Thyroid gland (tissue), 4 donors: ENCODE measurements around the gene IRF2. TPM values are rescaled to one million over a fixed set of nuclear protein-coding genes. Genes with fewer than 3 reads are reported as not detected.

Experiments used
- DNase-seq, 2 donors: peaks; one replicate each; pipeline ENCODE4 v3.0.0-alpha.2; 2019
- H3K27ac ChIP-seq, 3 donors: fragments of 200-600 bp; sonication (generic); 1 replicate in 2 of 3; 2 replicates in 1 of 3; pipeline ENCODE4 v1.5.1; 2016 to 2019; ENCODE audit warnings: mild to moderate bottlenecking in 1 of 3, moderate library complexity in 1 of 3
- H3K27me3 ChIP-seq: fragments of 200-600 bp; sonication (generic); one replicate; pipeline ENCODE4 v1.5.1; 2019
- H3K36me3 ChIP-seq, 2 donors: fragments of 200-600 bp; sonication (generic); one replicate each; pipeline ENCODE4 v1.5.1; 2016 to 2019
- H3K4me1 ChIP-seq, 2 donors: fragments of 200-600 bp; sonication (generic); one replicate each; pipeline ENCODE4 v1.5.1; 2017 to 2019
- H3K4me3 ChIP-seq, 3 donors: fragments of 200-600 bp; sonication (generic); replicated peaks in 1 of 3; 1 replicate in 2 of 3; 2 replicates in 1 of 3; pipeline ENCODE4 v1.5.1; 2016; ENCODE audit warnings: mild to moderate bottlenecking in 1 of 3
- H3K9me3 ChIP-seq: fragments of 200-600 bp; sonication (generic); one replicate; pipeline ENCODE4 v1.5.1; 2017
- CTCF ChIP-seq, 6 experiments: fragments of 200-600 bp in 3 of 6; fragments of 450-650 bp in 3 of 6; sonication (generic) in 3 of 6; IDR thresholded peaks; one replicate each; pipeline ENCODE4 v1.5.1; 2016 to 2019; ENCODE audit warnings: antibody characterized with exemption in 6 of 6, mild to moderate bottlenecking in 2 of 6, inconsistent platforms in 1 of 6, moderate library complexity in 1 of 6
- POLR2A ChIP-seq, 2 donors: fragments of 450-650 bp; IDR thresholded peaks; one replicate each; pipeline ENCODE4 v1.6.1; 2017; ENCODE audit warnings: antibody characterized with exemption in 2 of 2, mild to moderate bottlenecking in 2 of 2, moderate library complexity in 1 of 2
- WGBS, 2 donors: methylation state at CpG; one replicate each; pipeline ENCODE4 v1.1.5; 2017; 5-methylcytosine and 5-hydroxymethylcytosine counted together
- intact Hi-C: fragments of 100-400 bp; cut with DNase I; formaldehyde crosslinking; loops from one replicate; pipeline ENCODE4 v1.15.1; 2023
- total RNA-seq, 4 donors: library from RNA; depleted of rRNA; stranded (reverse); fragments of >200 nt; gene quantifications; one replicate each; pipeline ENCODE4 v1.2.3, GENCODE V29; 2016

The IRF2 gene
- total RNA-seq, result 10 to 100 TPM; 24.7 to 39.8 (median 34.5) TPM

- 0% methylated on average over 25 to 57 of the region's 66 CpGs for WGBS, 2 donors
- Histone ChIP-seq H3K27me3 (no peaks in the 10 kb centered on the region), H3K4me3 (peak within 1 kb of the TSS; percentile 69 to 88 (median 76)), H3K4me1 (peaks cover 9 to 27% of the 10 kb centered on the region in 2 donors), H3K9me3 (no peaks in the 10 kb centered on the region), H3K27ac (peak within 1 kb of the TSS; percentile 94 to 98 (median 98)), H3K36me3 (no peaks in the 10 kb centered on the region)
- intact Hi-C loops, result loop anchor here (5.0 kb wide), 1 partner anchor 63 kb away; no protein-coding TSS in a partner anchor
- peak in 1 of 6 experiments; percentile 11 for TF ChIP-seq CTCF (IDR thresholded peaks at IDR 0.05)
- peak in 1 of 2 donors; percentile 87 for TF ChIP-seq POLR2A (IDR thresholded peaks at IDR 0.05)
- peak; percentile 98 for DNase-seq
Measured at GRCh38 chr4:184474263-184475095, at the start of gene IRF2. IRF2 (minus strand) TSS chr4:184474550; CDS start chr4:184429064, 45,486 bp downstream.

- Histone ChIP-seq H3K4me3 (no peak overlapping the region), H3K4me1 (peaks cover 0 to 4% of the 10 kb centered on the region in 2 donors), H3K9me3 (no peaks in the 10 kb centered on the region), H3K27me3 (no peaks in the 10 kb centered on the region), H3K27ac (no peak overlapping the region), H3K36me3 (no peaks in the 10 kb centered on the region)
- WGBS, 2 donors, result 91% methylated on average over 3 of the region's 3 CpGs
- TF ChIP-seq POLR2A (IDR thresholded peaks at IDR 0.05), result no peak
- TF ChIP-seq CTCF (IDR thresholded peaks at IDR 0.05), result no peak
- DNase-seq, result no peak
- intact Hi-C loops, result no loop called here
Measured at GRCh38 chr4:184515606-184516005, 41.3 kb upstream of the IRF2 start.

- H3K27me3 ChIP-seq, result no peaks in the 10 kb centered on the region
- no peaks in the 10 kb centered on the region for H3K36me3 ChIP-seq
- no peaks in the 10 kb centered on the region for H3K9me3 ChIP-seq
- DNase-seq, result peak; percentile 13 to 30
- intact Hi-C loops, result no loop called here
- peaks cover 0 to 4% of the 10 kb centered on the region in 2 donors for H3K4me1 ChIP-seq
- TF ChIP-seq CTCF (IDR thresholded peaks at IDR 0.05), result no peak
- no peak for TF ChIP-seq POLR2A (IDR thresholded peaks at IDR 0.05)
- H3K4me3 ChIP-seq, result no peak overlapping the region
- WGBS, 2 donors, result 58 to 73% methylated on average over 8 of the region's 8 CpGs
- H3K27ac ChIP-seq, result no peak overlapping the region
Measured at GRCh38 chr4:184514121-184514988, 40.0 kb upstream of the IRF2 start.

GRCh38 chr4:184513802-184514120 is 39.4 kb upstream of the IRF2 start:
- no peak for DNase-seq
- Histone ChIP-seq H3K27me3 (no peaks in the 10 kb centered on the region), H3K27ac (no peak overlapping the region), H3K4me1 (peaks cover 0 to 4% of the 10 kb centered on the region in 2 donors), H3K4me3 (no peak overlapping the region), H3K36me3 (no peaks in the 10 kb centered on the region), H3K9me3 (no peaks in the 10 kb centered on the region)
- intact Hi-C loops, result no loop called here
- TF ChIP-seq POLR2A (IDR thresholded peaks at IDR 0.05) (no peak), CTCF (IDR thresholded peaks at IDR 0.05) (no peak)
- 89 to 90% methylated on average over 2 of the region's 2 CpGs for WGBS, 2 donors
